HuH-7 (cell line): ENCODE measurements around the gene WDFY3.

Experiments used
- DNase-seq: peaks from one replicate; pipeline ENCODE4 v3.0.0; 2011; ENCODE audit warnings: low spot score

The WDFY3 gene

DNA sequence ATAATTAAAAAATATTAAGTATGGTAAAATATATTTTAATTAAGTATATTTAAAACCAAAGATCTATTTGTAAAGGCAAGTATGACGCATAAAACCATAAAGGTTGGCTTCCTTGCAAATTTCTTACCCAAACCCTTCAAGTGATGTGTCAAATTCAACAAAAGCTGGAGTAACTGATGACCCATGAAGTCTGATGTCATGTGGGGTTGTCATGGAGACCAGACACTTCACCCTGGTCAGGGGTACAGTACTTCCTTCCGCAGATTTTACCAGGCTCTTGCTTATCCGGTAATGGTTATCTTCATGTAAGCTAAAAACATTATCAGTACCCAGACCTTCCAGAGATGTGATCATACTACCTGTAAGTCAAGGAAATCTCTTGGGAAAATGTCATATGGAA, 170.1 kb downstream of the WDFY3 start:
- no peak for DNase-seq

DNA sequence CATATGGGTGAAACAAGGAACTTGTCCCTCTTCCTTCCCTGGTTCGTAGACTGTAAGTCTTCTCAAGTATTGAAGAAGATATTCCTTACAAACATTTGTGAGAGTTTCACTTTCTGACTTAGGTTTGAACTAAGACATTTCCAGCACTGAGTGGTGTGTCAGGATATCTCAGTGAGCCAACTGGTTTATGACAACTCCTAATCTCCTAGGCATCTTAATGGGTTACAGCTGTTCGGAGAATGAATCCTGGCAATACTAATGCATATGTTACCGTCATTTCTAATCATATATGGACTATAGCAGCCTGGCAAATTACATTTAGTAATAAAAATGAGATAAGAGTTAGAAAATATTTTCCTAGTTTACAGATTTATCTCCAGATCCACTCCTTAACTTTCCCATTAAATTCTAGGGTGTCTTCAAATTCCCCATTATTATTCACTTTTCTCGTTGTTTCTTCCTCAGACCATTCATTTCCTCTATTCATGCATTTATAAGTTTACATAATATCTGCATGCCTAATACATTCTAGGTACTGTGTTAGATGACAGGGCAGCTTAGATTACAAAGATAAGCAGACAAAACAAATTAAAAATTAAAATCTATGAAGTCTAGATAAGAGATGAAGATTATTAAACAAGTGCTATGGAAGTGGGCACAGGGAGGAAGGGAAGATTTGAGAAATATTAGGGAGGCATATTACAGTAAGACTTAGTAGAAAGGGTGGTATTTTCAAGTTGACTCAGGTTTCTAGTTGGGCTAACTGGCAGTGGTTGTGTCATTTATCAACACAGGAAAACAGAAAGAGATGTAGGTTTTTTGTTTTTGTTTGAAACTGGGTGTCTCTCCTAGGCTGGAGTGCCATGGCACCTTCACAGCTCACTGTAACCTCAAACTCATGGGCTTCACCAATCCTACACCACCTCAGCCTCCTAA, 173.9 kb downstream of the WDFY3 start:
- DNase-seq, result no peak

- DNase-seq, result no peak
Measured at GRCh38 chr4:84790769-84791565, 175.5 kb downstream of the WDFY3 start.

DNA sequence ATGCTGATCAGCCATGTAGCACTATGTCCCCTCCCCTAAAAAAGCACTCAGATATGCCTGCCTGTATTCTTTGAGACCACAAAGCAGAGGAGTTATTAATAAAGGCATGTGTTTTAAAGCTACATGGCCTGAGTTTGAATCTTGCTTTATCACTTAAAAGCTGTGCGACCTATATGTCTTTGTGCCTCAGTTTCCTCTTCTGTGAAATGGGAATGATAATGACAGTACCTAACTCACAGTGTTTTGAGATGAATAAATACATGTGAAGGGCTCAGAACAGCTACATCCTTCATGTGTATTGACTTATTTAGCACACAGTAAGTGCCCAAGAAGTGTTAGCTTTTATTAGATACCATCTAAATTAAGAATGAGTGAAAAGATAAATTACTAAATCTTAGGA, 180.0 kb downstream of the WDFY3 start:
- no peak for DNase-seq

DNA sequence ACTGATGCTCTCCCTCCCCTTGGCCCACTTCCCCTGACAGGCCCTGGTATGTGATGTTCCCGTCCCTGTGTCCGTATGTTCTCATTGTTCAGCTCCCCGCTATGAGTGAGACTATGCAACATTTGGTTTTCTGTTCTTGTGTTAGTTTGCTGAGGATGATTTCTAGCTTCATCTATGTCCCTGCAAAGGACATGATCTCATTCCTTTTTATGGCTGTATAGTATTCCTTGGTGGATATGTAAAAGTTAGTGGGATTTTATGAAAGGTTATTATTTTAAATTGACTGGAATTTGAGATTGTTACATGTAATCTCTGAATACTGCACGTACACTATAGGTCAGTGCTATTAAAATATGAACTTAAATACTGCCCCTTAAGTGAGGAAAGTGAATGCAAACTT, 184.0 kb downstream of the WDFY3 start:
- no peak for DNase-seq

GRCh38 chr4:84780719-84781118, 185.8 kb downstream of the WDFY3 start:
- DNase-seq, result no peak

DNA sequence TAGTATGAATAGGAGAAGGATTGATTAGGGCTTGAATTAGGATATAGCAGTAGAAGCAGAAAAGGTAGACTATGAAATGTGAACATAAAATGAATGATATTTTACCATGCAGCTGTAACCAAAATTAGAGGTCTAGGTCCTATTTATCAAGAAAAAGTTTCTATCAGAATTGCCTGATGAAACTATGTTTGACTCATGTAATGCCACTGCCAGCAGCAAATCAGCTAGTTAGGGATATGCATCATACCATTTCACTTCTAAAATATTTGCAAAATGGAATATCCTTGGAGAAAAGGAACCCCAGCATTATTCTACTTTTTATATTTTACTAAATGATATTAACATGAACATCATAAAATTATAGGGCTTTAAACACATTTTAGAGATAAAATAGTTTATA, 188.4 kb downstream of the WDFY3 start:
- no peak for DNase-seq

- no peak for DNase-seq
Measured at GRCh38 chr4:84767168-84767567, 199.3 kb downstream of the WDFY3 start.

DNA sequence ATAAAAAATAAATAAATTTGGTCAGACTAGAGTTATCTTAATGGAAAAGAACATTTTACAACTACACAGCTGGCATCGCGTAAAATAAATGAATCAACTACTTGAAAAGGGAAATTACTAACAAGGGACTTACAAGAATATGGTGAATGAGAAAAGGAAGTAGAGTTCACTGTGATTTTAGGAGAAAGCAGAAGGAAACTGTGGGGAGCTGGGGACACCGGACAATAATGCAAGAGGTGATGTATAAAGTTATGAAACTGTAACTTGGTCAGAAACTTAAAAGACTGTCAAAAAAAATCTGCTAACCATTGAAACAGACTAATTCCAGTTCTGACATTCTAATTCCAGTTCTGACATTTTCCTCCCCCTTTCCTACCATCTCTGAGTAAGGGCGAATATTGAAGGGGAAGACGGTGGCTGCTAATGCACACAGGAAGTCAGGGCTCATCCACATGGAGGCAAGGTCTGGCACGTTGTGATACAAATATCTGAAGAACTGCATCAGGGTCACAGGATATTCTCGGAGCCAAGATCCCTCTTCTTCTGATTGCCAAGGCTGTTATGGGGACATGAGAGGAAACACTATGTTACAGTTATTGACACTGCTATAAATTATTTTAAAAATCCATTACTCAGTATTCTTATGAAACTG, 213.0 kb downstream of the WDFY3 start:
- no peak for DNase-seq

DNA sequence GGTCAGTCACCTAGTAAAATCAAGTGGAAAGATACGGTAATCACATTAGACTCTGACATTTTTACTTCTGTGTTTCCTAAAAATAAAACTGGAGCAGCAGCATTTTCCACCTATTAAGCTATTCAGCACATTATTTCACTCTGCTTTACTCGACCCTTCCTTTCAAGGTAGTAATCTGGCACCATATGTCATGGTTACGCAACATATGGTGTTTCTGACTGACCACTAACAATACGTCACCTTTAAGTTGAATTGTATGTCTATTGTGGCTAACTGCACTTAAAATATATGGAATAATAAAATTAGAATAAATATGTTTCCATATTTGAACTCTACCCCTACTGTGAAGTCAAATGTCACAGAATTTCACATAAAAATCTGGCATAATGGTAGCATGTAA, 214.8 kb downstream of the WDFY3 start:
- DNase-seq, result no peak

GRCh38 chr4:84750960-84751283, 215.6 kb downstream of the WDFY3 start:
- DNase-seq, result no peak

- peak; percentile 26 for DNase-seq
Measured at GRCh38 chr4:84750260-84750959, 216.1 kb downstream of the WDFY3 start.

DNA sequence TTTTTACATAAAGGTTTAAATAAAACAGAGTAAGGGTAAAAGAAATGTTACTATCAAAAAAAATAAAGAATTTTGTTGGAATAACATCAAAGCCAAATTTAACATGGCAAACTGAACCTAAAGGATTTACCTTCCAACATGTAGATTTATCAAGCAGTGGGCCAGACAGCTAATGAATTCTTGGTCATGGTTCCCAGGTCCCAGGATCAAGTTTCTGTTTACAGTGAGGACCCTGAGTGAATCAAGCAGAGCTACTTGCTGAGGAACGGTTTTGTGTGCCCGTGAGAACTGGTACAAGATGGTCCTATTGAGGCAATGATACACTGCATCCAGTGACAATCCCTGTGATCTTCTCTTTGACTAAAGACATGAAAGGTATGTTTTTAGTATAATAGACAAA, 226.4 kb downstream of the WDFY3 start:
- DNase-seq, result no peak

GRCh38 chr4:84738622-84739021, 227.9 kb downstream of the WDFY3 start:
- no peak for DNase-seq

GRCh38 chr4:84737656-84738055, 228.8 kb downstream of the WDFY3 start:
- no peak for DNase-seq

DNA sequence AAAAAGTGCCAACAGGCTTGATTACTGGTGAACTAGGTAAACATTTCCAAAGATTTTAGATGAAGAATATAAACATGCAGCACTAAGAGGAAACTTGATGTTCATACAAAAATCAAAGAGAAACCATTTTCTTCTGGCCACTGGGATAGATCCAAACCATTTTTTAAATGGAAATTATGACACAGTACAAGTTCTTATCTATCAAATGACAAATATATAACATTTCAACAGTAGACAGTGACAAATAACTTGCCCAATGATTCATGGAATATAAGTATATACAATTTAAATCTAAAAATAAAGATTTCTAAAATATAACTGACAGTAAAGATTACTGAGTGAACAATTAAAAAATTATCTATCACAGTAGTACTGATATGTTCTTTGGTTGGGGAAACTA, 232.5 kb downstream of the WDFY3 start:
- no peak for DNase-seq

DNA sequence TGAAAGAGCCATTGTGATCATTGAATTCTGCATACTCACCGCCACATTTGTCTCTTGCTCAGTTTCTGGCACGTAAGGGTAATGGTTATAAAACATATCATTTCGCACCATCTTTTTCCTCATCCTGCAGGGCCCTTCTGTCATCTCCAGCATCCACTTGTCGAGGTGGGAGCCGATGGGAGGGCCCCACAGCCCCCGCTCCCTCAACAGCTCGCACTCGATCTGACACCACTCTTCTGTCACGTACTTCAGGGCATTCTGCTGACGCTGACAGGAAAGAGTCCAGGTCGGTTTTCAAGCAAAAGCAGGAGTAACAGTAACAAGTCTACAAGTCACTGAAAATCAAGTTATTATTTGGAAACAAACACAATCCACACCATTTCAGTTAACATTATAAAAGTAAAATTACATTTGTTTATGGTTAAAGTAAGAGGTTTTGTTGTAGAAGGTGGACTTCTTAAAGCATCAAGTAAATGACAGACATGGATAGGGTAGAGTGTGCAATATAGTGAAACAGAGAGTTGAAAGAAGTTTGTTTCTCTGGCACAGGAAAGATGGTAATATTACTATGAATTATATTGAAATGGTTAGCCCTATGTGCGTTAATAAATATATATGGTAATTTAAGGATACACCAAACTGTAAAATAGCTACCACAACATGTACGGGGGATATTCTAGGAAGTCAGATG, 233.0 kb downstream of the WDFY3 start:
- no peak for DNase-seq

DNA sequence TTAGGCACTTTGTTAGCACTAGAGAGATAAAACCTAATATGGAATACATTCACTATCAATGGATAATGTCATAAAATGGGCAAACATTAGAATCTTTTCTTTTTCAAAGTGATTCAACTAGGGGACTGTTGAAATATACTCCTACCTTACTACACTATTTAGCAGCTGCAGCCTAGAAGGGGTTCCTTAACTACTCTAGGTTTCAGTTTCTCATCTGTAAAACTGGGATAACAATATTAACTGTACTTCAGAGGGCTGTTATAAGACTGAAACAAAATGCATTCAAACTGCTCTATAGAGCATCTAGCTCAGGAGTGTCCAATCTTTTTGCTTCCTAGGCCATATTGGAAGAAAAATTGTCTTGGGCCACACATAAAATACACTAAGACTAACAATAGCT, 236.1 kb downstream of the WDFY3 start:
- no peak for DNase-seq

DNA sequence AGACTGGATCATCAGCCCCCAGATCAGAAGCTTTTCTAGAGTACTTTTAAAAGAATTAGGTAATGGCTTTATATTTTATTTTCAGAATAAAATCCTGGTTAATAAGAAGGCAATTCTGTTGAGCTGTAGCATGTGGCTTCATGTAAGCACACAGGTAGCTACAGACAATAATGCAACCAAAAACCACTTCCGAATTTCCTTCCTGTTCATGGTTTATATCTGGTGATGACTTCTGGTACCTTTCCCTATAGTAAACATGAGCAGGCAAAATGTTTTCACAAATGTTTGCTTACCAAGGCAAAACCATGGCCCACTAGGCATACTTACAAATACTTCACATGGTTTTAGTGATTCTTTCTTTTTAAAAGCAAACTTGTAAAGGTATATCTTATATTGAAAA, 239.0 kb downstream of the WDFY3 start:
- no peak for DNase-seq

DNA sequence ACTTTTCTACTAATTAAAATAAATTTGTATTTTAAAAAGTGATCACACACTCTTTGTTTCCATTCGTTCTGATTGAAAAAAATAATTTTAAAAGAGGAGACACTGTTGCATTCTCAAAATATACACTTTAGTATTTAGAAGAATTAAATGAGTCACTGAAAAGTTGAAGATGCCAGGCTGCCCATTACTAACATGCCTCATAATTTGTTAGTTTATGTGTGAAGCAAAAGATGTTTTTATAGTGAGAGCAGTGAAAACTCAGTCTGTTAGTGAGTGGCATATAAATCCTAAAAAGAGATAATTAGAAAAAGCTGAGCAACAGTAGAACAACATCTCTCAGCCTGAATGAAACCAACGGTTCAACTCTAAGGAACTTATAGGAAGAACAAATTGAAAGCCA, 240.1 kb downstream of the WDFY3 start:
- DNase-seq, result no peak

DNA sequence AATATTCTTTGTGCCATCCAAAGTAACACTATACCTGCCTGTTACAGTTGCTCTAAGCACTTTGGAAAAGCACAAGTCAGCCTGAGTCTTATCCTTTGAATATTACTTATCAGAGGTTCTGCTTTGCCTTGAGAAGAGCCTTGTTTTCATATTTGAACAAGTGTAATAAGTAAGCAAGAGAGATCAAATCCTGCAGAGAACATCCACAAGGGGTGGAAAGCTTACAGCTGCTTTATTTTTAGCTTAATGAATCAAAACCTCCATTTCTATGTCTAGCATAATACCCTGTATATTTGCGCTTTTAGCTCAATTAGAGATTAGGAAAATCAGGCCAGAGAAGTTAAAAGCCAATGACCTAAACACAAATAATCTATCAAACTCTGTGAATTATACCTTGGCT, 243.8 kb downstream of the WDFY3 start:
- DNase-seq, result no peak

GRCh38 chr4:84719115-84719514, 247.4 kb downstream of the WDFY3 start:
- DNase-seq, result no peak
